H1 (cell line): ENCODE measurements around the gene MCM5. TPM values are rescaled to one million over a fixed set of nuclear protein-coding genes. Genes with fewer than 3 reads are reported as not detected.

ENCODE experiments used
- CTCF ChIA-PET: fragments of 300-600 bp; sonication (Branson Sonifier 250); formaldehyde crosslinking; loops from one replicate; lab custom pipeline; 2021; ENCODE audit not compliant: partially characterized antibody; lab: Charles Lee
- POLR2A ChIA-PET: fragments of 300-600 bp; sonication (Branson Sonifier 250); formaldehyde crosslinking; loops from one replicate; lab custom pipeline; 2021; ENCODE audit warnings: inconsistent platforms; ENCODE audit not compliant: partially characterized antibody; lab: Charles Lee
- DNase-seq, 2 experiments: peaks; one replicate each; pipeline versions ENCODE4 v3.0.0 to v3.0.0-alpha.2; 2010 to 2022; ENCODE audit warnings: low spot score in 2 of 2, low read depth in 1 of 2, mixed read lengths in 1 of 2
- FAIRE-seq: peaks from 2 replicates; lab custom pipeline; 2011; peaks lifted over from hg19 to GRCh38; lab: Jason Lieb, UNC
- H2AFZ ChIP-seq: 2 replicates; pipeline ENCODE4 v1.8.1; 2012; ENCODE audit warnings: low read length, inconsistent platforms
- H2AK5ac ChIP-seq: 2 replicates; pipeline ENCODE4 v1.6.1; 2013; ENCODE audit warnings: low read depth, low read length
- H2BK120ac ChIP-seq: replicated peaks from 2 replicates; pipeline ENCODE3; 2013; ENCODE audit warnings: low read depth, low read length, inconsistent platforms
- H2BK12ac ChIP-seq: 2 replicates; pipeline ENCODE4 v1.6.1; 2013; ENCODE audit warnings: low read depth, low read length
- H2BK15ac ChIP-seq: 2 replicates; pipeline ENCODE4 v1.6.1; 2013; ENCODE audit warnings: low read length
- H2BK20ac ChIP-seq: 2 replicates; pipeline ENCODE4 v1.6.1; 2013; ENCODE audit warnings: low read length
- H2BK5ac ChIP-seq: 2 replicates; pipeline ENCODE4 v1.6.1; 2013; ENCODE audit warnings: low read depth, low read length
- H3K14ac ChIP-seq: 2 replicates; pipeline ENCODE4 v1.6.1; 2013; ENCODE audit warnings: inconsistent platforms; ENCODE audit not compliant: insufficient read length
- H3K18ac ChIP-seq: 2 replicates; pipeline ENCODE4 v1.6.1; 2013; ENCODE audit warnings: low read length; ENCODE audit errors: extremely low read depth
- H3K23ac ChIP-seq: 2 replicates; pipeline ENCODE4 v1.6.1; 2013; ENCODE audit warnings: inconsistent platforms; ENCODE audit not compliant: insufficient read length
- H3K23me2 ChIP-seq: 2 replicates; pipeline ENCODE4 v1.6.1; 2013; ENCODE audit warnings: low read depth, low read length
- H3K27ac ChIP-seq: 2 replicates; pipeline ENCODE4 v1.6.1; 2011; ENCODE audit warnings: low read depth, low read length, inconsistent platforms
- H3K27me3 ChIP-seq, 4 experiments: replicated peaks in 1 of 4; 1 replicate in 1 of 4; 2 replicates in 3 of 4; pipeline versions ENCODE4 v1.6.1 to v1.8.1; 2011 to 2013; ENCODE audit warnings: low read length in 3 of 4, mild to moderate bottlenecking in 3 of 4, inconsistent platforms in 2 of 4, mixed read lengths in 2 of 4, moderate library complexity in 1 of 4; ENCODE audit not compliant: control insufficient read depth in 3 of 4, insufficient read depth in 3 of 4; ENCODE audit errors: extremely low read depth in 1 of 4
- H3K36me3 ChIP-seq, 4 experiments: 2 replicates each; pipeline versions ENCODE4 v1.6.1 to v1.8.1; 2011 to 2013; ENCODE audit warnings: mild to moderate bottlenecking in 4 of 4, low read length in 3 of 4, moderate library complexity in 2 of 4, control low read depth in 1 of 4, inconsistent platforms in 1 of 4; ENCODE audit not compliant: insufficient read depth in 4 of 4, control insufficient read depth in 2 of 4
- H3K4ac ChIP-seq: replicated peaks from 2 replicates; pipeline ENCODE3; 2013; ENCODE audit warnings: low read length, low read depth, mixed read lengths, inconsistent platforms; ENCODE audit not compliant: insufficient read length
- H3K4me1 ChIP-seq, 4 experiments: replicated peaks in 1 of 4; 1 replicate in 1 of 4; 2 replicates in 3 of 4; pipeline versions ENCODE4 v1.6.1 to v1.8.1; 2011 to 2013; ENCODE audit warnings: low read length in 3 of 4, inconsistent platforms in 2 of 4, mixed read lengths in 1 of 4; ENCODE audit not compliant: insufficient read depth in 4 of 4, control insufficient read depth in 3 of 4
- H3K4me2 ChIP-seq, 2 experiments: 2 replicates each; pipeline versions ENCODE4 v1.6.1 to v1.8.1; 2011 to 2013; ENCODE audit warnings: low read depth in 2 of 2, low read length in 2 of 2, control low read depth in 1 of 2, inconsistent platforms in 1 of 2, mild to moderate bottlenecking in 1 of 2; ENCODE audit not compliant: insufficient read depth in 1 of 2
- H3K4me3 ChIP-seq, 4 experiments: fragments of 200-600, 300-600 bp in 1 of 4; sonication (generic), shearing (Covaris generic), sonication (Bioruptor Twin) in 1 of 4; 2 replicates each; pipeline versions ENCODE4 v1.5.1 to v1.8.1; 2011 to 2016; ENCODE audit warnings: low read length in 4 of 4, low read depth in 3 of 4, control low read depth in 2 of 4, inconsistent platforms in 2 of 4, mild to moderate bottlenecking in 2 of 4, mixed read lengths in 1 of 4, moderate library complexity in 1 of 4; ENCODE audit not compliant: insufficient read depth in 2 of 4; ENCODE audit errors: extremely low read depth in 1 of 4
- H3K56ac ChIP-seq: replicated peaks from 2 replicates; pipeline ENCODE3; 2013; ENCODE audit warnings: low read depth, mild to moderate bottlenecking, mixed read lengths, low read length, inconsistent platforms; ENCODE audit not compliant: insufficient read length
- H3K79me1 ChIP-seq: 2 replicates; pipeline ENCODE4 v1.6.1; 2013; ENCODE audit warnings: low read depth, low read length, control low read depth
- H3K79me2 ChIP-seq, 2 experiments: 2 replicates each; pipeline versions ENCODE4 v1.6.1 to v1.8.1; 2012 to 2013; ENCODE audit warnings: low read length in 2 of 2, mild to moderate bottlenecking in 2 of 2, inconsistent platforms in 1 of 2; ENCODE audit not compliant: insufficient read depth in 2 of 2, control insufficient read depth in 1 of 2
- H3K9ac ChIP-seq, 4 experiments: replicated peaks in 1 of 4; 1 replicate in 1 of 4; 2 replicates in 3 of 4; pipeline versions ENCODE4 v1.6.1 to v1.8.1; 2011 to 2013; ENCODE audit warnings: low read depth in 3 of 4, low read length in 3 of 4, control low read depth in 2 of 4, mild to moderate bottlenecking in 2 of 4, moderate library complexity in 2 of 4, inconsistent platforms in 1 of 4; ENCODE audit errors: extremely low read depth in 1 of 4
- H3K9me3 ChIP-seq, 2 experiments: 2 replicates each; pipeline versions ENCODE4 v1.6.1 to v1.8.1; 2012 to 2013; ENCODE audit warnings: mild to moderate bottlenecking in 2 of 2, moderate library complexity in 2 of 2, control low read depth in 1 of 2, inconsistent platforms in 1 of 2, low read depth in 1 of 2, low read length in 1 of 2, mixed read lengths in 1 of 2; ENCODE audit not compliant: insufficient read depth in 2 of 2
- H4K20me1 ChIP-seq, 2 experiments: replicated peaks in 1 of 2; 2 replicates each; pipeline versions ENCODE3 to v1.8.1; 2011 to 2013; ENCODE audit warnings: inconsistent platforms in 2 of 2, low read length in 2 of 2, mild to moderate bottlenecking in 1 of 2; ENCODE audit not compliant: insufficient read depth in 2 of 2, control insufficient read depth in 1 of 2
- H4K5ac ChIP-seq: 2 replicates; pipeline ENCODE4 v1.6.1; 2013; ENCODE audit warnings: low read length, low read depth, mixed read lengths, inconsistent platforms; ENCODE audit not compliant: insufficient read length
- H4K8ac ChIP-seq: 2 replicates; pipeline ENCODE4 v1.8.0; 2013; ENCODE audit warnings: mild to moderate bottlenecking, moderate library complexity, low read length, inconsistent platforms; ENCODE audit not compliant: insufficient read depth; ENCODE audit errors: extremely low read depth
- H4K91ac ChIP-seq: replicated peaks from 2 replicates; pipeline ENCODE3; 2013; ENCODE audit warnings: low read length, mixed read lengths, inconsistent platforms; ENCODE audit not compliant: insufficient read length
- BACH1 ChIP-seq: IDR thresholded peaks from 2 replicates; pipeline ENCODE4 v1.6.1; 2012; ENCODE audit warnings: low read length, improper control_type of control experiment
- CBX8 ChIP-seq: fragments of 300-800, 300-1000 bp; sonication (generic); IDR thresholded peaks from 2 replicates; pipeline ENCODE4 v1.7.1; 2016; ENCODE audit warnings: low read depth, low read length, borderline replicate concordance
- CHD1 ChIP-seq: IDR thresholded peaks from 2 replicates; pipeline ENCODE4 v1.6.1; 2012; ENCODE audit warnings: low read depth, low read length, improper control_type of control experiment
- CTCF ChIP-seq, 3 experiments: IDR thresholded peaks; 1 replicate in 2 of 3; 2 replicates in 1 of 3; pipeline versions ENCODE4 v1.5.1 to v1.6.1; 2011; ENCODE audit warnings: low read length in 3 of 3, mild to moderate bottlenecking in 3 of 3, inconsistent platforms in 2 of 3, low read depth in 1 of 3, moderate library complexity in 1 of 3; ENCODE audit not compliant: insufficient read depth in 1 of 3; ENCODE audit errors: control extremely low read depth in 1 of 3
- EZH2 ChIP-seq: fragments of 200-600 bp; sonication (generic); IDR thresholded peaks from 2 replicates; pipeline ENCODE4 v1.7.1; 2012; ENCODE audit warnings: low read depth, mild to moderate bottlenecking, moderate library complexity, low read length, inconsistent platforms; ENCODE audit not compliant: severe bottlenecking
- HDAC6 ChIP-seq: IDR thresholded peaks from one replicate; pipeline ENCODE4 v1.7.1; 2012; ENCODE audit warnings: low read depth, mild to moderate bottlenecking, inconsistent platforms, low read length, moderate library complexity
- KDM4A ChIP-seq: IDR thresholded peaks from one replicate; pipeline ENCODE4 v1.7.1; 2012; ENCODE audit warnings: low read depth, mild to moderate bottlenecking, moderate library complexity, low read length, inconsistent platforms; ENCODE audit not compliant: severe bottlenecking
- POLR2A ChIP-seq, 2 experiments: IDR thresholded peaks; 1 replicate in 1 of 2; 2 replicates in 1 of 2; pipeline ENCODE4 v1.6.1; 2011; ENCODE audit warnings: low read depth in 2 of 2, low read length in 2 of 2, mild to moderate bottlenecking in 2 of 2; ENCODE audit errors: control extremely low read depth in 1 of 2
- SIRT6 ChIP-seq: IDR thresholded peaks from one replicate; pipeline ENCODE4 v1.7.1; 2012; ENCODE audit warnings: low read length, inconsistent platforms
- SRF ChIP-seq: IDR thresholded peaks from 2 replicates; pipeline ENCODE4 v1.6.1; 2011; ENCODE audit warnings: mild to moderate bottlenecking, low read depth, low read length, moderate library complexity
- WGBS, 2 experiments: shearing (Covaris generic) in 1 of 2; methylation state at CpG; one replicate each; pipeline versions ENCODE4 v1.1.6 to v1.1.7; 2013 to 2015; ENCODE audit warnings: low lambda C conversion rate in 2 of 2, mixed read lengths in 2 of 2, inconsistent platforms in 1 of 2, low coverage in 1 of 2, missing lambda C conversion rate in 1 of 2; ENCODE audit not compliant: insufficient replicate concordance in 2 of 2, insufficient coverage in 1 of 2, insufficient read length in 1 of 2; ENCODE audit errors: extremely low coverage in 1 of 2, missing lambda C conversion rate in 1 of 2; 5-methylcytosine and 5-hydroxymethylcytosine counted together
- polyA plus RNA-seq, 7 experiments: library from polyadenylated mRNA; depleted of rRNA in 3 of 7; stranded (reverse) in 5 of 7; unstranded in 2 of 7; fragments of >200 nt in 5 of 7; fragments of 200-250 nt in 2 of 7; gene quantifications; 1 replicate in 5 of 7; 2 replicates in 1 of 7; 4 replicates in 1 of 7; pipeline versions ENCODE4 v1.2.1 to v1.2.3, GENCODE V29; 2011 to 2013; ENCODE audit warnings: missing spikeins in 2 of 7, mixed read lengths in 2 of 7
- total RNA-seq: library from RNA; stranded (reverse); fragmentation: NEBNext Ultra II Directional; extraction: Animal tissue kit (Norgen Biotek cat#: 25700); gene quantifications from 2 replicates; pipeline ENCODE4 v1.2.1, GENCODE V29; 2021

The MCM5 gene
- total and polyA plus RNA-seq, 2 of the 8 experiments (the other 6 are each of a cell fraction or from before 2014, with no cell fraction given) = 210 to 305 TPM

GRCh38 chr22:35450824-35451569, 51.1 kb downstream of the MCM5 start:
- Histone ChIP-seq H3K36me3 (0 out of 8 replicates have a peak, but pooled peaks cover 0 to 5% (median 0%) of the 10 kb centered on the region in 4 experiments), H2AK5ac (no peak overlapping the region), H3K27me3 (no peaks in the 10 kb centered on the region), H4K91ac (no peak overlapping the region), H3K14ac (no peak overlapping the region), H3K56ac (no peak overlapping the region), H4K5ac (no peak overlapping the region), H2BK12ac (no peak overlapping the region), H2BK5ac (no peak overlapping the region), H2AFZ (no peak overlapping the region), H3K79me1 (no peaks in the 10 kb centered on the region; the same call in 1 of the 2 replicates), H3K9ac (no peak overlapping the region), H2BK120ac (no peak overlapping the region), H3K18ac (no peak overlapping the region), H3K23me2 (no peaks in the 10 kb centered on the region), H2BK20ac (no peak overlapping the region), H2BK15ac (no peak overlapping the region), H3K9me3 (no peaks in the 10 kb centered on the region), H3K79me2 (no peaks in the 10 kb centered on the region), H4K20me1 (peaks cover 0 to 3% of the 10 kb centered on the region in 2 experiments), H3K27ac (no peak overlapping the region), H3K4me2 (no peak overlapping the region), H3K4me1 (peaks cover 0 to 4% (median 0%) of the 10 kb centered on the region in 4 experiments; a peak in 3 of 7 replicates), H3K4ac (no peak overlapping the region), H4K8ac (no peak overlapping the region; the same call in 1 of the 2 replicates), H3K23ac (no peak overlapping the region), H3K4me3 (no peak overlapping the region)
- FAIRE-seq (no peak), DNase-seq (no peak)
- ChIA-PET CTCF (interaction anchor here (1.0 to 1.7 kb wide), 2 partner anchors 85 to 88 kb away, joined by 3 to 7 read pairs; no protein-coding TSS in a partner anchor), POLR2A (interaction anchor here (1.9 kb wide), 1 partner anchor 10 kb away, joined by 5 read pairs; no protein-coding TSS in a partner anchor)
- 86% methylated on average over 16 of the region's 18 CpGs; no CpG with 5 or more reads in 1 of the 2 experiments for WGBS, 2 experiments
- TF ChIP-seq EZH2 = no peak
- no peak for TF ChIP-seq SRF
- TF ChIP-seq CBX8 = no peak
- TF ChIP-seq SIRT6 = no peak
- no peak for TF ChIP-seq CTCF (IDR thresholded peaks at IDR 0.05; ENCODE audit: control extremely low read depth in 1 of 3, insufficient read depth in 1 of 3, low read depth in 1 of 3, low read length in 3 of 3)
- TF ChIP-seq POLR2A (IDR thresholded peaks at IDR 0.05; ENCODE audit: control extremely low read depth in 1 of 2, low read depth in 2 of 2, low read length in 2 of 2) = no peak
- TF ChIP-seq HDAC6 = no peak
- no peak for TF ChIP-seq KDM4A
- no peak for TF ChIP-seq CHD1
- no peak for TF ChIP-seq BACH1
